HepG2 (cell line): ENCODE data around the gene SLC4A5. TPM values are rescaled to one million over a fixed set of nuclear protein-coding genes. Genes with fewer than 3 reads are reported as not detected.
"Not testable (repeated sequence)": the region's sequence is repeated elsewhere in the genome, so short reads cannot be mapped to it uniquely, and the experiment has no call there.

Source experiments
- ATAC-seq: fragments of 200-7000 bp; cut with Tn5 transposase; 3 replicates; pipeline ENCODE4 v1.9.1; 2020; ENCODE audit warnings: mild to moderate bottlenecking, moderate library complexity
- BruUV-seq: library from RNA; stranded (reverse); fragments of 400-500 nt; replicated peaks from 2 replicates; lab custom pipeline; 2021; lab: Mats Ljungman, UMichigan
- CTCF ChIA-PET: fragments of 300-600 bp; formaldehyde crosslinking; extraction: SDS; loops from one replicate; lab custom pipeline; 2021; ENCODE audit warnings: low total read pairs, inconsistent platforms, low intra/inter-chr PET ratio; lab: Yijun Ruan, JAX
- POLR2A ChIA-PET: fragments of 350-600 bp; sonication (Branson Sonifier 250); formaldehyde crosslinking; loops from one replicate; lab custom pipeline; 2020; ENCODE audit warnings: antibody characterized with exemption, inconsistent platforms; lab: Yijun Ruan, JAX
- DNase-seq: peaks from one replicate; pipeline ENCODE4 v3.0.0-alpha.2; 2015; ENCODE audit warnings: low spot score
- FAIRE-seq: peaks from 3 replicates; lab custom pipeline; 2011; peaks lifted over from hg19 to GRCh38; lab: Jason Lieb, UNC
- H2AFZ ChIP-seq: one replicate; pipeline ENCODE4 v1.6.1; 2011; ENCODE audit warnings: low read length, inconsistent platforms
- H3K27ac ChIP-seq: fragments of 300-600 bp; 3 replicates; pipeline ENCODE4 v1.8.0; 2011; ENCODE audit warnings: mixed run types, mild to moderate bottlenecking, mixed read lengths, low read length, inconsistent platforms; ENCODE audit not compliant: insufficient read depth; ENCODE audit errors: extremely low read length
- H3K27me3 ChIP-seq, 2 experiments: fragments of 200-600 bp in 1 of 2; 2 replicates in 1 of 2; 3 replicates in 1 of 2; pipeline versions ENCODE4 v1.6.0 to v1.8.0; 2011; ENCODE audit warnings: low read length in 2 of 2, mild to moderate bottlenecking in 2 of 2, moderate library complexity in 2 of 2, inconsistent platforms in 1 of 2; ENCODE audit not compliant: insufficient read depth in 2 of 2, control insufficient read depth in 1 of 2
- H3K36me3 ChIP-seq, 2 experiments: fragments of 200-600 bp in 1 of 2; replicated peaks in 1 of 2; 2 replicates in 1 of 2; 3 replicates in 1 of 2; pipeline versions ENCODE4 v1.5.1 to v1.8.0; 2011; ENCODE audit warnings: low read length in 2 of 2, inconsistent platforms in 1 of 2; ENCODE audit not compliant: insufficient read depth in 2 of 2, control insufficient read depth in 1 of 2
- H3K4me1 ChIP-seq: 2 replicates; pipeline ENCODE4 v1.5.1; 2012; ENCODE audit warnings: low read length, inconsistent platforms; ENCODE audit not compliant: insufficient read depth
- H3K4me2 ChIP-seq: 2 replicates; pipeline ENCODE4 v1.6.0; 2011; ENCODE audit warnings: low read depth, low read length, inconsistent platforms
- H3K4me3 ChIP-seq, 3 experiments: fragments of 200-600 bp in 1 of 3; sonication (generic), shearing (Covaris generic) in 1 of 3; replicated peaks in 1 of 3; 2 replicates each; pipeline ENCODE4 v1.5.1; 2011 to 2016; ENCODE audit warnings: low read length in 3 of 3, inconsistent platforms in 2 of 3, low read depth in 2 of 3, mild to moderate bottlenecking in 2 of 3, control low read depth in 1 of 3, mixed read lengths in 1 of 3; ENCODE audit not compliant: insufficient read depth in 1 of 3
- H3K79me2 ChIP-seq: one replicate; pipeline ENCODE4 v1.6.1; 2011; ENCODE audit warnings: low read length, inconsistent platforms; ENCODE audit not compliant: insufficient read depth
- H3K9ac ChIP-seq: 2 replicates; pipeline ENCODE4 v1.6.0; 2011; ENCODE audit warnings: mild to moderate bottlenecking, low read depth, low read length, inconsistent platforms; ENCODE audit not compliant: insufficient read depth
- H3K9me3 ChIP-seq: 2 replicates; pipeline ENCODE4 v1.5.1; 2012; ENCODE audit warnings: mild to moderate bottlenecking, low read length
- H4K20me1 ChIP-seq: 2 replicates; pipeline ENCODE4 v1.6.0; 2011; ENCODE audit warnings: inconsistent platforms, mild to moderate bottlenecking, low read length, moderate library complexity; ENCODE audit not compliant: insufficient read depth
- ARID2 ChIP-seq: sonication (generic); formaldehyde crosslinking; IDR thresholded peaks from 2 replicates; pipeline ENCODE4 v1.8.1; 2022; ENCODE audit warnings: mild to moderate bottlenecking, missing genetic modification reagents, borderline replicate concordance
- GLI4 ChIP-seq: sonication (generic); formaldehyde crosslinking; IDR thresholded peaks from 2 replicates; pipeline ENCODE4 v1.5.1; 2020; ENCODE audit warnings: missing genetic modification reagents, mild to moderate bottlenecking, moderate library complexity, borderline replicate concordance
- KDM5B ChIP-seq: sonication (generic); formaldehyde crosslinking; IDR thresholded peaks from 2 replicates; pipeline ENCODE4 v1.4.0; 2020; ENCODE audit warnings: missing genetic modification reagents, mild to moderate bottlenecking, borderline replicate concordance
- SALL1 ChIP-seq: sonication (generic); formaldehyde crosslinking; IDR thresholded peaks from 2 replicates; pipeline ENCODE4 v1.8.0; 2022; ENCODE audit warnings: mild to moderate bottlenecking, missing genetic modification reagents
- SAP130 ChIP-seq: IDR thresholded peaks from 2 replicates; pipeline ENCODE4 v1.6.1; 2016; ENCODE audit warnings: low read depth
- ZNF629 ChIP-seq: sonication (generic); formaldehyde crosslinking; conservative IDR thresholded peaks from 2 replicates; pipeline ENCODE4 v1.5.0; 2020; ENCODE audit warnings: missing genetic modification reagents
- WGBS: methylation state at CpG from one replicate; pipeline ENCODE4 v1.1.6; 2017; ENCODE audit warnings: low lambda C conversion rate; 5-methylcytosine and 5-hydroxymethylcytosine counted together
- in situ Hi-C: cut with HindIII; loops from 2 replicates; pipeline ENCODE4 v1.10.0; 2017; ENCODE audit warnings: low pct_unique_long_range_greater_than_20kb; ENCODE audit not compliant: extremely low pct_ligation_motif_present
- intact Hi-C: fragments of 100-400 bp; cut with micrococcal nuclease; formaldehyde crosslinking; loops from one replicate; pipeline ENCODE4 v1.10.0; 2022; ENCODE audit not compliant: unreplicated experiment
- polyA plus RNA-seq, 8 experiments: library from polyadenylated mRNA; depleted of rRNA in 3 of 8; stranded (reverse) in 7 of 8; unstranded in 1 of 8; fragments of >200 nt; fragmentation: Illumina TruSeq in 4 of 8; extraction: Trizol in 4 of 8; gene quantifications; 2 replicates each; pipeline versions ENCODE4 v1.2.1 to v1.2.3, GENCODE V29; 2011 to 2016; ENCODE audit warnings: low read depth in 4 of 8, missing spikeins in 1 of 8, mixed read lengths in 1 of 8; ENCODE audit not compliant: insufficient read depth in 1 of 8
- total RNA-seq, 5 experiments: library from RNA; depleted of rRNA; stranded (reverse); fragments of >200 nt; fragmentation: Illumina TruSeq; extraction: Trizol; gene quantifications; 2 replicates each; pipeline ENCODE4 v1.2.3, GENCODE V29; 2016; ENCODE audit warnings: low read depth in 1 of 5
- TF ChIP-seq, protein P1 (sequence below): sonication (generic); formaldehyde crosslinking; IDR thresholded peaks from 2 replicates; pipeline ENCODE4 v1.5.1; 2020; ENCODE audit warnings: mild to moderate bottlenecking, moderate library complexity, missing genetic modification reagents
- TF ChIP-seq, protein P2 (sequence below): sonication (generic); formaldehyde crosslinking; IDR thresholded peaks from 2 replicates; pipeline ENCODE4 v1.5.0; 2020; ENCODE audit warnings: mild to moderate bottlenecking, missing genetic modification reagents, borderline replicate concordance
- TF ChIP-seq, protein P3 (sequence below): sonication (generic); formaldehyde crosslinking; IDR thresholded peaks from 2 replicates; pipeline ENCODE4 v1.4.0; 2020; ENCODE audit warnings: missing genetic modification reagents, mild to moderate bottlenecking, borderline replicate concordance
- TF ChIP-seq, protein P4 (sequence below): sonication (generic); formaldehyde crosslinking; IDR thresholded peaks from 2 replicates; pipeline ENCODE4 v1.4.0; 2020; ENCODE audit warnings: mild to moderate bottlenecking, low read depth, missing genetic modification reagents

SLC4A5 gene
- total and polyA plus RNA-seq, 2 of the 13 experiments (the other 11 are each of a cell fraction or from before 2014, with no cell fraction given): 0.50 TPM; not detected in 1

DNA sequence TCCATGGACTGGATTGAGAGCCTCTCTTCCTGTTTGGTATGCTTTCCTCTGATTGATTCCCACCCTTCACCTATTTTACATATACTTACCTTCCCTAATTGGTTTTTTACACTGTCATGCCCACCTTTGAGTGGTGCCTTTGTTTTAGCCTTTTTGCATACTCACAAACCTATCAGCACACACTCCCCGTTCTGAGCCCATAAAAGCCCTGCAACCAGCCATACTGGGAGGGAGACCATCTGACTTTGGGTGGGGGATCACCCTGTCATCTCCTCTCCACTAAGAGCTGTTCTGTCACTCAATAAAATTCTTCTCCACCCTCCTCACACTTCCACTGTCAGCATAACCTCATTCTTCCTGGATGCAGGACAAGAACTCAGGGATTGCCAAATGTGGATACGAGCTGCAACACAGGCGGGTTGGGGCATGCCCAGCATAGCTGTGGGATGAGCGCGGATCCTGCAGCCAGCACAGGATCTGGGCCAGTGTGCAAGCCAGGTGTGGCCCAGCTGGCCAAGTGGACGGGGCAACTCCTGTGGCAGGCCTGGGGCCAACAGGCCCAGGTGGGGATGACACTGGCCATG, 155.1 kb downstream of the SLC4A5 start (continued):
- TF ChIP-seq, protein P1, sequence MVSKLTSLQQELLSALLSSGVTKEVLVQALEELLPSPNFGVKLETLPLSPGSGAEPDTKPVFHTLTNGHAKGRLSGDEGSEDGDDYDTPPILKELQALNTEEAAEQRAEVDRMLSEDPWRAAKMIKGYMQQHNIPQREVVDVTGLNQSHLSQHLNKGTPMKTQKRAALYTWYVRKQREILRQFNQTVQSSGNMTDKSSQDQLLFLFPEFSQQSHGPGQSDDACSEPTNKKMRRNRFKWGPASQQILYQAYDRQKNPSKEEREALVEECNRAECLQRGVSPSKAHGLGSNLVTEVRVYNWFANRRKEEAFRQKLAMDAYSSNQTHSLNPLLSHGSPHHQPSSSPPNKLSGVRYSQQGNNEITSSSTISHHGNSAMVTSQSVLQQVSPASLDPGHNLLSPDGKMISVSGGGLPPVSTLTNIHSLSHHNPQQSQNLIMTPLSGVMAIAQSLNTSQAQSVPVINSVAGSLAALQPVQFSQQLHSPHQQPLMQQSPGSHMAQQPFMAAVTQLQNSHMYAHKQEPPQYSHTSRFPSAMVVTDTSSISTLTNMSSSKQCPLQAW (CRISPR knock-in tag): 0 out of 2 replicates have a peak, but pooled peaks have one; percentile 29
- TF ChIP-seq SALL1 (CRISPR knock-in tag): 0 out of 2 replicates have a peak, but pooled peaks have one; percentile 13
- no peak for TF ChIP-seq SAP130
- TF ChIP-seq GLI4 (CRISPR knock-in tag): no peak
- peak; percentile 22; the same call in 1 of the 2 replicates for TF ChIP-seq KDM5B (CRISPR knock-in tag)
- no peak for TF ChIP-seq ARID2 (CRISPR knock-in tag)
- TF ChIP-seq ZNF629: no peak
- TF ChIP-seq, protein P2, sequence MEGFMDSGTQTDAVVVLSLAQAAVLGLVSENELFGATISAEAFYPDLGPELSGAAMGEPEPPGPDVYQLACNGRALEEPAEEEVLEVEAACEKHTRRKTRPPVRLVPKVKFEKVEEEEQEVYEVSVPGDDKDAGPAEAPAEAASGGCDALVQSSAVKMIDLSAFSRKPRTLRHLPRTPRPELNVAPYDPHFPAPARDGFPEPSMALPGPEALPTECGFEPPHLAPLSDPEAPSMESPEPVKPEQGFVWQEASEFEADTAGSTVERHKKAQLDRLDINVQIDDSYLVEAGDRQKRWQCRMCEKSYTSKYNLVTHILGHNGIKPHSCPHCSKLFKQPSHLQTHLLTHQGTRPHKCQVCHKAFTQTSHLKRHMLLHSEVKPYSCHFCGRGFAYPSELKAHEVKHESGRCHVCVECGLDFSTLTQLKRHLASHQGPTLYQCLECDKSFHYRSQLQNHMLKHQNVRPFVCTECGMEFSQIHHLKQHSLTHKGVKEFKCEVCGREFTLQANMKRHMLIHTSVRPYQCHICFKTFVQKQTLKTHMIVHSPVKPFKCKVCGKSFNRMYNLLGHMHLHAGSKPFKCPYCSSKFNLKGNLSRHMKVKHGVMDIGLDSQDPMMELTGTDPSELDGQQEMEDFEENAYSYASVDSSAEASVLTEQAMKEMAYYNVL (CRISPR knock-in tag): no peak
- TF ChIP-seq, protein P3, sequence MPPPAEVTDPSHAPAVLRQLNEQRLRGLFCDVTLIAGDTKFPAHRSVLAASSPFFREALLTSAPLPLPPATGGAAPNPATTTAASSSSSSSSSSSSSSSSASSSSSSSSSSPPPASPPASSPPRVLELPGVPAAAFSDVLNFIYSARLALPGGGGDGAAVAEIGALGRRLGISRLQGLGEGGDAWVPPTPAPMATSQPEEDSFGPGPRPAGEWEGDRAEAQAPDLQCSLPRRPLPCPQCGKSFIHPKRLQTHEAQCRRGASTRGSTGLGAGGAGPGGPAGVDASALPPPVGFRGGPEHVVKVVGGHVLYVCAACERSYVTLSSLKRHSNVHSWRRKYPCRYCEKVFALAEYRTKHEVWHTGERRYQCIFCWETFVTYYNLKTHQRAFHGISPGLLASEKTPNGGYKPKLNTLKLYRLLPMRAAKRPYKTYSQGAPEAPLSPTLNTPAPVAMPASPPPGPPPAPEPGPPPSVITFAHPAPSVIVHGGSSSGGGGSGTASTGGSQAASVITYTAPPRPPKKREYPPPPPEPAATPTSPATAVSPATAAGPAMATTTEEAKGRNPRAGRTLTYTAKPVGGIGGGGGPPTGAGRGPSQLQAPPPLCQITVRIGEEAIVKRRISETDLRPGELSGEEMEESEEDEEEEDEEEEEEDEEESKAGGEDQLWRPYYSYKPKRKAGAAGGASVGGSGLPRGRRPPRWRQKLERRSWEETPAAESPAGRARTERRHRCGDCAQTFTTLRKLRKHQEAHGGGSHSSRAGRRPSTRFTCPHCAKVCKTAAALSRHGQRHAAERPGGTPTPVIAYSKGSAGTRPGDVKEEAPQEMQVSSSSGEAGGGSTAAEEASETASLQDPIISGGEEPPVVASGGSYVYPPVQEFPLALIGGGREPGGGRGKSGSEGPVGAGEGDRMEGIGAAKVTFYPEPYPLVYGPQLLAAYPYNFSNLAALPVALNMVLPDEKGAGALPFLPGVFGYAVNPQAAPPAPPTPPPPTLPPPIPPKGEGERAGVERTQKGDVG (CRISPR knock-in tag): no peak
- TF ChIP-seq, protein P4, sequence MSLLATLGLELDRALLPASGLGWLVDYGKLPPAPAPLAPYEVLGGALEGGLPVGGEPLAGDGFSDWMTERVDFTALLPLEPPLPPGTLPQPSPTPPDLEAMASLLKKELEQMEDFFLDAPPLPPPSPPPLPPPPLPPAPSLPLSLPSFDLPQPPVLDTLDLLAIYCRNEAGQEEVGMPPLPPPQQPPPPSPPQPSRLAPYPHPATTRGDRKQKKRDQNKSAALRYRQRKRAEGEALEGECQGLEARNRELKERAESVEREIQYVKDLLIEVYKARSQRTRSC (CRISPR knock-in tag): no peak

GRCh38 chr2:74186706-74187105, 156.5 kb downstream of the SLC4A5 start:
- H3K27me3 ChIP-seq, POLR2A ChIA-PET, H3K4me3 ChIP-seq, H2AFZ ChIP-seq, DNase-seq, ATAC-seq, BruUV-seq, H3K4me2 ChIP-seq, in situ Hi-C loops, H3K9me3 ChIP-seq, H3K27ac ChIP-seq, FAIRE-seq, CTCF ChIA-PET, H3K79me2 ChIP-seq, H3K36me3 ChIP-seq, H4K20me1 ChIP-seq, intact Hi-C loops, H3K9ac ChIP-seq: not testable (repeated sequence)
- WGBS: 84% methylated on average over 15 of the region's 15 CpGs
- H3K4me1 ChIP-seq: peaks cover 18% of the 10 kb centered on the region
